Right forelimb (tissue), 1 donor: Measurements from ENCODE around the gene LRRC7.
"Not testable (repeated sequence)": the region's sequence is repeated elsewhere in the genome, so short reads cannot be mapped to it uniquely, and the experiment has no call there.

Source experiments
- DNase-seq: peaks from one replicate; pipeline ENCODE4 v3.0.0-alpha.2; 2018

LRRC7 gene

DNA sequence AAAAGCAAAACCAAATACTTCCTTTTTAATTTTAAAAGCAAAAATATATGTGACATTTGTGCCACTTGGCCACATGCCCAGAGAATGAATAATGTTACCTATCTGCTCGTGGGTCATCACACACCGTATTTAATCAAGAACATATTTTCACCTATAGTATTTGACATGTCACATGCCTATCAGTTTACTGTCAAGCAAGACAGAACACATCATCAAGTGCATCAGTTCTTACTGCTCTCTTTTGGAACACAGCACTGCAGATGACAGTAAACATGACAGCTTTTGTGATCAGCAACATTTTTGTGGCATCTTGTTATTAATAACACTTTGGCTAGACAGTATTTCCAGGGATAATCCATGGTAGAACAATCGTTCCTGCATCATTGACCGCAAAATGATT is 134.4 kb downstream of the LRRC7 start:
- DNase-seq: no peak

- no peak for DNase-seq
Measured at GRCh38 chr1:69706473-69706872, 138.8 kb downstream of the LRRC7 start.

DNA sequence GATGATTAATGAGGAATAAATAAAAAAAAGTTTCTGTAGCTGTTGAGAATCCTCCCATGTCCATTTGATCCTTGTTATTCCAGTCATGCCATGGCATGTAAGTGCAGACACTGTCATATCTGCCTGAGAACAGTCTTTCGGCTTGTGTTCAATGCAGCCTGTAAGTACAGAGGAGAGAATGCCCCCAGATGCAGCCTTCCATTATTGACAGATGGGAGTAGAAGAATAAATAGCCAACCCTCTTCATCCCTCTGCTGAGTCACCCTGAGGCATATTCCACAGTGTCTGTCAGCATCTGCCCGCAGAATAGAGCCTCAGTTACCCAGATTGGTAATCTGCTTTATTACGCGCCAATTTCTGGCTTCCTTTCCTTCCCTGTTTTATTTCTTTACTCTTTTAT is 139.4 kb downstream of the LRRC7 start:
- DNase-seq: no peak

GRCh38 chr1:69710484-69711189 is 142.9 kb downstream of the LRRC7 start:
- DNase-seq: no peak

DNA sequence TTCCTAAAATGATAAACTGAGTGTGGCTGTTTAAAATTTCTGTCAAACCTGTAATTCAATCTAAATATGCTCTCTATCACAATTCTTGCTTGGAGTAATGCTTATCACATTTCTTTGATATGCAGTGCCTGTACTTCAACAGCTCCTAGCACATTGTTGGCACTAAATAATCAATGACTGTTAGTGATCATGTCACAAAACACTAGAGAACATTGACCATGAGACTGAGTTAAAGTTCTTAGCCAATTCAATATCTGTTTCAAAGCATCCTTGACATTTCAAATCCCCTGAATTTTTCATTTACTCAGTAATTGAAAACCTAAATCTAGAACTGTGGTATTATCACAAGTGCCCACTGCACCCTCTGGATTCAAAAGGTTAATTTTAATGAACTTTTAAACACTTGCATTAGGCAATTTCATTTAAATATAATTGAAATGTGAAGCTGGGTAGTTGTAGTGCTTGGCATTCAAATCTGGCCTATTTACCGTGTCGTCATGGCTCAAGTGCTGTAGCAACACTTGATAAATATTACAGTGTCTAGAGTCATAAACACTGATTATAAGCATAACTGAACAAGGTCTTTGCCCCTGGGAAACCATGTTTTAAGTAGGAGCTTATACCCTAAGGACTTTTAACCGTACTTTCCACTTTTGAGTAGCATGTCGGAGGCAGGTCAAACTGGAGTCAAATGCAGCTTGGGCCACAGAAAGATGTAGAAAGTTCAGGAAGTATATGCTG is 143.6 kb downstream of the LRRC7 start:
- no peak for DNase-seq

GRCh38 chr1:69717834-69718233 is 150.1 kb downstream of the LRRC7 start:
- DNase-seq: not testable (repeated sequence)

- DNase-seq: no peak
Measured at GRCh38 chr1:69728206-69728605, 160.5 kb downstream of the LRRC7 start.

DNA sequence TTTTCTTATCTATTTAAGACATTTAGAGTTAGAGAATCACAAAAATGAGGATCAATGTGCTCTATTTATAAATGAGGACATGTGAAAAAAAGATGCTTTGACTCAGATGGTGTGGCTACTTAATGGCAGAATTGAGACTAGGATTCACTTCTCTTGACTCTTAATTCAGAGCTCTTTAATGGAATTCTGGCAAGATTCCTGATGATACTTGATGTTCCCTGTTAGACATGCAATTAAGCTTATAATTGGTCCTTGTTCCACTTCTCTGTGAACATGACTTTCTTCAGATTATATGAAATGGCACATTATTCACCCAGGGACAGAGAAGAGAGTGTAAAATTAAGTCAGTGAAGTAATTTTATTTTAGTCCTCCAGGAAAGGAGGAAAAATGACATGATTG is 165.3 kb downstream of the LRRC7 start:
- DNase-seq: no peak

GRCh38 chr1:69737527-69738185 is 169.9 kb downstream of the LRRC7 start:
- DNase-seq: no peak

DNA sequence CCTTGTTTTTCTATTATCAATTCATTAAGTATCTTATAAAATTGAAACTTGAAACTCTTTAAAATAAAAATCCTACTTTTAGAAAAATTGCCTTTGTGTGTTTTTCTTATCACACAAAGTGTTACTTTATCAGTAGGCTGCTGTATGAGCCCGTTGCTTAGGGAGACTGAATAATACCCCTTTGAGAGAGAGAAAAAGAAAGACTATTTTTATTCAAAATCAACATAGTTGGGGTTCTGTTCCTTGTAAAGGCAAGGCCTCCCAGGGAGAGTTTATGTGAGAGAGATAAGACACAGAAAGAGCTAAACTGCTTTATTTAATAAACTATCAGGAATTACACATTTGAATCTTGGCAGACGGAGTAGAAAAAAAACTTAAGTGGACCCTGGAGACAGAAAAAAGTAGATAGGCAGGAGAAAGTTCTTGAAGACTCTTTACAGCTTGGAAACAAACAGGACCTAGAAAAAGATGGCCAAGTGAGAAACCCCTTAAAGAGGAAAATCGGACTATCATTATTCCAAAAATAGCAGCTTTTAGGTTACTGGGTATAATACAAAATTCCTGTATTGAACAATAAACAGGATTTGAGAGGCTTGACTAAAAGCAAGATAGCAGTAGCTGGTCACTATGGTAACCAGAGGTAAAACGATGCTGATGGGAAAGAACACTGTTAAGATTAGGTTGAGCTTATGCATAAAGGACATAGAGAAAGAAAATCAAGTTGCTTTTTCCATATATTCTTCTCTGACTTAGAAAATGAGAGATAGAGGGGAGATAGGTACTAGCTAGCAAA is 170.9 kb downstream of the LRRC7 start:
- no peak for DNase-seq

DNA sequence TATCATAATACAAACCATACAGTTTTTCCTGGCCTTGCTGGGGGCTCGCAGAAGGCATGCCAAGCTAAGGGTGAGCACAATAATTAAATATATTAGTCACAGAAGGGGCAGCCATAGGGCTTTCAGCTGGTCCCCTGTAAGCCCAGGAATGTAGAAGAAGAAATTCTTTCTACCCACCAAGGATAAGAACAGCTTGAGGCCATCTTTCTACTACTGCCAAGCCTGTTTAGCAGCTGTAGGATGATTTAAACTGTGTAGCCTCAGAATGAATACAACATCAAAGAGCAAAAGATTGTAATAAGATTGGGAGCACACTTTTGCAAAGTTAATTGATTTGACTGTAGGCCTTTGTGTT is 171.5 kb downstream of the LRRC7 start:
- no peak for DNase-seq

DNA sequence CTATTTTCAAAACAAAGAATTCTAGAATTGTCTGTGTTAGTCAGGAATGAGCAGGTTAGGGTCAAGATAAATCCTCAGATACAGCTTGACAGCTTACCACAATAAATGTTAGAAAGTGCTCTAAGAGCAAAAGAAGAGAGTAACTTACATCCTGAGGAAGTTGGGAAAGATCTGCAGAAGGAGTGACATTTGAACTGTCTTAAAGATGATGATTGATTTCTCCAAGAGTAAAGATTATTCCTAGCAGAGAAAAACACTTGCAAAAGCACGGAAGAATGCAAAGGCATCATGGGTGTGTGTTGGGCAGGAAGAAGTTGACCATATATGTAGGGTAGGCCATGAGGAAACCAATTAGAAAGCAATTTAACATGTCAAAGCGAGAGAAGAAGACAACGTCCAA is 175.4 kb downstream of the LRRC7 start:
- DNase-seq: no peak

- no peak for DNase-seq
Measured at GRCh38 chr1:69744381-69744780, 176.7 kb downstream of the LRRC7 start.

GRCh38 chr1:69747207-69747606 is 179.5 kb downstream of the LRRC7 start:
- no peak for DNase-seq

GRCh38 chr1:69750638-69751037 is 182.9 kb downstream of the LRRC7 start:
- DNase-seq: no peak

DNA sequence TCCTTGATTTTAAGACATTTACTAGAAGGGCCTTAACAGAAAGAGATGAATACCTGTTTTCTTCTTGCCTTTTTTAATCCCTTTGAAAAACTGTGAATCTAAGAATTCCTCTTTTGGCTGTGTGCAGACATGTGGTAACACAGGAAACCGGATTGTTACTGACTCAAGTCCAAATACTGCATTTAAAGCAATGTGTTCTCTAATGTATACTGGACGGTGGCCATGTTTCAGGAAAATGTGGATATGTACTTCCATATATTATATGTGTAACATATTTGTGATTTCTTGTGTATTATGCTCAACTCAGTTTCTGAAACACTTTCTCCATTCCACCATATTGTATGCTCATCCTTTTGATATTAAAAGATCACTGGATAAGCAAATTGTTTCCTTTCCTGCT is 185.1 kb downstream of the LRRC7 start:
- DNase-seq: no peak

GRCh38 chr1:69754521-69754920 is 186.8 kb downstream of the LRRC7 start:
- DNase-seq: no peak

GRCh38 chr1:69755647-69756046 is 187.9 kb downstream of the LRRC7 start:
- DNase-seq: no peak

DNA sequence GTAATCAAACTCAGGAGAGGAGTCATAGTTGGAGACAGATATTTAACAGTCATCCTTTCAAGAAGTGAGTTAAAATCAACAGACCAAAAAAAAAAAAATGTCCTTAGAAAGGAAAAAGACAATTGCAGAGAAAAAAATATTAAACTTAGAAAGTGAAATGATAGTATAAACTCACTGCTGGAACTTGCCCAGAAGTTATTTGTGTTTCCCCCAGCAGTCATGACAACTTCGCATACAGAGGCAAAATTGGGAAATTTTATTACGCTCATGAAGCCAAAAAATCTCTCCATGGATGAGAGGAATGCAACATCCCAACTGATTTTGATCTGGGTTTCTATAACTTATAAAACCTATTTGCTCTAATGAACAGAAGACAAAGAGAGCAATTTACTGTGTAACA is 198.2 kb downstream of the LRRC7 start:
- no peak for DNase-seq

DNA sequence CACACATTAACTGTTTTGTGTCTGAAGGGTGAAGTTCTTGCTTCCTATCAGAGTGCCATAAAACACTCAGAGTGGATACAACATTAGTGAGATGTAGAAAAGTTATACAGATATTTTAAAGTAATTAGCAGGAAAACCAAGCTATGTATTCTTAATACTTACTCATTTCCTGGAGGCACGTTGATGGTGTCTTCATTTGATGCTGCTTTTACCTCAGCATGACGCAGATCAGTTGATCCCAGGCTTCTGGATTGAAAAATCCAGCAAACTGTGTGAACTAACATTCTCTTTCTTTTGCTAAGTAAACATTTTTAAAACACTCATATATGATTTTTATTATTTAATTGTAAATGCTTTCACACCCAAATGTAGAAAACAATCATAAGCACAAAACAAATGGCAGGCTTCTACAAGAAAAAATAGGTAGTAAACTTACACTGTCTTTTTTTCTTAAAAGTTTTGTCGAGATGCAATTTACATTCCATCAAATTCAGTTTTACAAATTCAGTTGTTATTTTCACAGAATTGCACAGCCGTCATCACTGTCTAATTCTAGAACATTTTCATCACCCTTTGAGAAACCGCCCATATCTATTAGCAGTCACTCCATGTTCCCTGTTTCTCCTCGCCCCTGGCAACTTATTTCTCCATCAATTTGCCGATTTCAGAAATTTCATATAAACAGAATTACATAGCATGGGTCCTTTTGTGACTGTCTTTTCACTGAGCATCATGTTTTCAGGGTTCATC is 198.9 kb downstream of the LRRC7 start:
- no peak for DNase-seq

DNA sequence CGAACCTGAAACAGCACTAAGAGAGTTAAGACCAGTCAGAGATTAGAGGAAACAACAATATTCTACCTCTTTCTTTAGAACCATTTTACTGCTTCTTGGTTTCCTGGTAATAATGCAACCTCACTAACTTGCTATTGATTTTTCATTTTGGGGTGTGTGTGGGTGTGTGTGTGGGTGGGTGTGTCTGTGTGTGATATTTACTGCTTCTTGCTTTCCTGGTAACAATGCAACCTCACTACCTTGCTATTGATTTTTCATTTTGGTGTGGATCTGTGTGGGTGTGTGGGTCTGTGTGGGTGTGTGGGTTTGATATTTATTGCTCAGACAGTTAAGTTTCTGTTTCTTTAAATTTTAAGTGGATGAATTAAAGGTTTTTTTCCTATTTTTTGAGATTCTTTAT is 208.8 kb downstream of the LRRC7 start:
- no peak for DNase-seq

DNA sequence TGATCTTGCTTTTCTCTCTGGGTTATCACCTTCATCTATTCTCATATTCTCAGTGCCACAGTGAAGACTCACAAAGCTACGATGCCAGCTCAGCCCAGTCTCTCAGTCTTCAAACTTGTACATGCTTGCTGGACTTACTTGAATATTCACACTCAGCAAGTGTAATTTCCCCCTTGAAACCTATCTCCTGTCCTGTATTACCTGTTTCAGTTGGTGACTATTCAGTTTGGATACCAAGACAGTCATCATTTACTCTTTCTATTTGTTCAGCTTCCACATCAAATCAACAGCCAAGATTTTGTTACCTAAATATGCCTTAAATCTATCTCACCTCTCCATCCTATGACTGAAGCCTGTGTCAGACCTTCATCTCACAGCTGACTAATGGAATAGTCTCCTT is 209.7 kb downstream of the LRRC7 start:
- DNase-seq: no peak

DNA sequence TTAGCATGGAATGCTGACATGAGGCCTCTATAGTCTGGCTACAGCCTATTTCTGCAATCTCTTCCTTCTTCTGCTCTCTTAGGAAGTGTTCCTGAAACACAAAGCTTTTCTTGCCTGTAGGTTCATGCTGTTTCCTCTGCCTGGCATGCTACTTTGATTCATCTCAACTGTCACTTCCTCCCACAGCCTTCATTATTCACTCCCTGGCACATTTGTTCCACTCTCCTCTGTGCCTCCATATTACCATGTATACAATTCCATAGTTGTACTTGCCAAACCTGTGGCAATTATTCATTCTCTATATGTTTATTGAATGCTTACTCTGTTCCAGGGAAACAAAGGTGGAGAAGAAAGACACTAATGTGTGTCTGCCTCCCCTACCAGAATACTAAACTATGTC is 210.2 kb downstream of the LRRC7 start:
- no peak for DNase-seq
